Endothelial cell of umbilical vein (primary cell): ENCODE data around the gene SRRM4. TPM values are rescaled to one million over a fixed set of nuclear protein-coding genes. Genes with fewer than 3 reads are reported as not detected.

Experiments used
- BruUV-seq: library from RNA; stranded (reverse); fragments of 400-500 nt; replicated peaks from 2 replicates; lab custom pipeline; 2021; lab: Mats Ljungman, UMichigan
- CTCF ChIA-PET: fragments of 300-600, 350-600 bp; sonication (Branson Sonifier 250); formaldehyde crosslinking; loops from one replicate; lab custom pipeline; 2021; ENCODE audit warnings: antibody characterized with exemption, inconsistent platforms; lab: Charles Lee
- POLR2A ChIA-PET: fragments of 300-600, 350-600 bp; sonication (Branson Sonifier 250); formaldehyde crosslinking; loops from one replicate; lab custom pipeline; 2021; ENCODE audit warnings: antibody characterized with exemption, inconsistent platforms; lab: Charles Lee
- DNase-seq: peaks from one replicate; pipeline ENCODE4 v3.0.0-alpha.2; 2011; ENCODE audit warnings: low read depth, low spot score
- FAIRE-seq: peaks from 2 replicates; lab custom pipeline; 2011; peaks lifted over from hg19 to GRCh38; lab: Jason Lieb, UNC
- H2AFZ ChIP-seq: 2 replicates; pipeline ENCODE4 v1.6.0; 2012; ENCODE audit warnings: low read depth, low read length, control low read depth, inconsistent platforms
- H3K27ac ChIP-seq: 2 replicates; pipeline ENCODE4 v1.5.1; 2011; ENCODE audit warnings: low read depth, mild to moderate bottlenecking, control low read depth, low read length, moderate library complexity; ENCODE audit not compliant: insufficient read depth
- H3K27me3 ChIP-seq, 2 experiments: 2 replicates each; pipeline versions ENCODE4 v1.6.0 to v1.6.1; 2011; ENCODE audit warnings: low read length in 2 of 2, mixed read lengths in 1 of 2; ENCODE audit not compliant: control insufficient read depth in 2 of 2, insufficient read depth in 2 of 2
- H3K36me3 ChIP-seq, 2 experiments: 2 replicates in 1 of 2; 3 replicates in 1 of 2; pipeline ENCODE4 v1.5.1; 2011; ENCODE audit warnings: low read length in 2 of 2, mild to moderate bottlenecking in 1 of 2, moderate library complexity in 1 of 2; ENCODE audit not compliant: control insufficient read depth in 2 of 2, insufficient read depth in 2 of 2; ENCODE audit errors: extremely low read depth in 1 of 2
- H3K4me1 ChIP-seq: 3 replicates; pipeline ENCODE4 v1.5.1; 2011; ENCODE audit warnings: mild to moderate bottlenecking, low read length; ENCODE audit not compliant: control insufficient read depth, insufficient read depth; ENCODE audit errors: extremely low read depth
- H3K4me2 ChIP-seq: 2 replicates; pipeline ENCODE4 v1.6.1; 2011; ENCODE audit warnings: low read length, control low read depth, mixed read lengths; ENCODE audit not compliant: insufficient read depth
- H3K4me3 ChIP-seq, 3 experiments: fragments of 200-600 bp in 1 of 3; sonication (generic), shearing (Covaris generic) in 1 of 3; replicated peaks in 1 of 3; 2 replicates each; pipeline ENCODE4 v1.5.1; 2011 to 2016; ENCODE audit warnings: control low read depth in 3 of 3, low read length in 3 of 3, mild to moderate bottlenecking in 2 of 3, inconsistent platforms in 1 of 3, low read depth in 1 of 3, moderate library complexity in 1 of 3; ENCODE audit not compliant: insufficient read depth in 1 of 3
- H3K79me2 ChIP-seq: 2 replicates; pipeline ENCODE4 v1.6.0; 2012; ENCODE audit warnings: low read length, inconsistent platforms; ENCODE audit not compliant: control insufficient read depth, insufficient read depth
- H3K9ac ChIP-seq: replicated peaks from 2 replicates; pipeline ENCODE3; 2011; ENCODE audit warnings: low read length, control low read depth; ENCODE audit not compliant: insufficient read depth; ENCODE audit errors: extremely low read depth
- H3K9me1 ChIP-seq: replicated peaks from 3 replicates; pipeline ENCODE4 v1.6.0; 2011; ENCODE audit warnings: mild to moderate bottlenecking, low read length; ENCODE audit not compliant: control insufficient read depth, insufficient read depth; ENCODE audit errors: extremely low read depth
- H3K9me3 ChIP-seq: replicated peaks from 2 replicates; pipeline ENCODE4 v1.5.1; 2012; ENCODE audit warnings: low read length, inconsistent platforms; ENCODE audit not compliant: control insufficient read depth, insufficient read depth
- H4K20me1 ChIP-seq: replicated peaks from 2 replicates; pipeline ENCODE3; 2011; ENCODE audit warnings: mild to moderate bottlenecking, low read length; ENCODE audit not compliant: control insufficient read depth, insufficient read depth; ENCODE audit errors: extremely low read depth
- EZH2 ChIP-seq: IDR thresholded peaks from 2 replicates; pipeline ENCODE4 v1.6.1; 2012; ENCODE audit warnings: borderline replicate concordance, low read depth, mild to moderate bottlenecking, moderate library complexity, low read length, inconsistent platforms; ENCODE audit not compliant: severe bottlenecking
- FOS ChIP-seq: IDR thresholded peaks from 2 replicates; pipeline ENCODE4 v1.6.1; 2011; ENCODE audit warnings: mild to moderate bottlenecking, low read length, moderate library complexity, borderline replicate concordance; ENCODE audit not compliant: insufficient read depth
- GATA2 ChIP-seq: IDR thresholded peaks from 2 replicates; pipeline ENCODE4 v1.7.0; 2011; ENCODE audit warnings: low read depth, mild to moderate bottlenecking, moderate library complexity, mixed read lengths, low read length; ENCODE audit not compliant: insufficient read length, insufficient read depth
- JUN ChIP-seq: IDR thresholded peaks from 2 replicates; pipeline ENCODE4 v1.6.1; 2011; ENCODE audit warnings: borderline replicate concordance, low read depth; ENCODE audit not compliant: insufficient read length, insufficient read depth
- MYC ChIP-seq: IDR thresholded peaks from one replicate; pipeline ENCODE4 v1.6.1; 2011; ENCODE audit warnings: mild to moderate bottlenecking, low read depth, low read length
- POLR2A ChIP-seq: IDR thresholded peaks from 2 replicates; pipeline ENCODE4 v1.6.1; 2012; ENCODE audit warnings: low read depth, mild to moderate bottlenecking, control low read depth, low read length
- POLR2AphosphoS5 ChIP-seq: IDR thresholded peaks from 2 replicates; pipeline ENCODE4 v1.6.1; 2012; ENCODE audit warnings: low read depth, mild to moderate bottlenecking, control low read depth, low read length, moderate library complexity; ENCODE audit not compliant: insufficient read depth
- dilution Hi-C: fragments of 300-500 bp; cut with MboI; formaldehyde crosslinking; loops from one replicate; pipeline ENCODE4 v1.15.0; 2019; ENCODE audit warnings: low sequenced_read_pairs; ENCODE audit not compliant: extremely low pct_ligation_motif_present
- intact Hi-C: fragments of 100-400 bp; cut with micrococcal nuclease; formaldehyde crosslinking; loops from one replicate; pipeline ENCODE4 v1.10.0; 2022
- polyA plus RNA-seq, 4 experiments: library from polyadenylated mRNA; depleted of rRNA in 3 of 4; stranded (reverse) in 3 of 4; unstranded in 1 of 4; fragments of >200 nt; gene quantifications; 2 replicates each; pipeline versions ENCODE4 v1.2.1 to v1.2.3, GENCODE V29; 2011 to 2012; ENCODE audit warnings: missing spikeins in 1 of 4
- total RNA-seq: library from RNA; stranded (reverse); gene quantifications from 2 replicates; pipeline ENCODE4 v1.2.3, GENCODE V29; 2021
- TF ChIP-seq, protein P1 (sequence below): IDR thresholded peaks from 2 replicates; pipeline ENCODE4 v1.6.1; 2011; ENCODE audit not compliant: insufficient read depth, insufficient read length
- TF ChIP-seq, protein P2 (sequence below), 2 donors: IDR thresholded peaks; 1 replicate in 1 of 2; 2 replicates in 1 of 2; pipeline ENCODE4 v1.5.1; 2011; ENCODE audit warnings: low read length in 2 of 2, mild to moderate bottlenecking in 2 of 2, moderate library complexity in 2 of 2, control low read depth in 1 of 2, inconsistent platforms in 1 of 2, low read depth in 1 of 2; ENCODE audit not compliant: insufficient read depth in 1 of 2; ENCODE audit errors: extremely low read depth in 1 of 2

The SRRM4 gene
- total and polyA plus RNA-seq, 2 donors (not counting 3 experiments of a cell fraction or from before 2014, with no cell fraction given): not detected

DNA sequence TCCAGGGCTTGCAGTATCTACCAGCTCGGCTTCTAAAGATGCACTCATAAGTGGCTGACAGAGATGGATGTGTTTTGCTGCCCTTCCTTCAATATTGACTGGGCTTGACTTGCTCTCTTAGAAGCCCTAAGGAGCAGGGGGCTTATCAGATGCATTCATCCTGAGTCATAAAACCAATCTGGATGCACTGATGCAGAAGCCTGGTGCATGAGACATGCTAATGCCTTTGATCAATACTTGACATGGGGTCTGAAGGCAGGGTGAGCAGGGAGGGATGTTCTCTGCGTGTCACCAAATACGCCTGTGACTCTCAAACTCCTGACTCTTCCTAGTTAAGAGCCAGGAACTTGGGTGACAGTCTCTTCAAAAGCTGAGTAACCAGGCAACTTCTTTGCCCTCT, 119.6 kb downstream of the SRRM4 start:
- no peaks in the 10 kb centered on the region for H3K9me1 ChIP-seq
- no TSS peak for BruUV-seq
- H3K36me3 ChIP-seq: no peaks in the 10 kb centered on the region
- H3K79me2 ChIP-seq: no peaks in the 10 kb centered on the region
- ChIA-PET CTCF (interaction anchor here (0.9 kb wide), 1 partner anchor 697 kb away, joined by 3 read pairs; no protein-coding TSS in a partner anchor), POLR2A (no interaction called here)
- DNase-seq (no peak), FAIRE-seq (no peak)
- intact Hi-C loops: no loop called here
- TF ChIP-seq, protein P1, sequence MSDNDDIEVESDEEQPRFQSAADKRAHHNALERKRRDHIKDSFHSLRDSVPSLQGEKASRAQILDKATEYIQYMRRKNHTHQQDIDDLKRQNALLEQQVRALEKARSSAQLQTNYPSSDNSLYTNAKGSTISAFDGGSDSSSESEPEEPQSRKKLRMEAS: no peak
- dilution Hi-C loops: no loop called here
- no peak overlapping the region for H2AFZ ChIP-seq
- no peaks in the 10 kb centered on the region for H3K4me1 ChIP-seq
- no peaks in the 10 kb centered on the region for H4K20me1 ChIP-seq
- H3K9ac ChIP-seq: no peak overlapping the region
- H3K27ac ChIP-seq: no peak overlapping the region
- no peaks in the 10 kb centered on the region for H3K27me3 ChIP-seq
- H3K4me2 ChIP-seq: no peak overlapping the region
- H3K9me3 ChIP-seq: no peaks in the 10 kb centered on the region
- no peak overlapping the region for H3K4me3 ChIP-seq

DNA sequence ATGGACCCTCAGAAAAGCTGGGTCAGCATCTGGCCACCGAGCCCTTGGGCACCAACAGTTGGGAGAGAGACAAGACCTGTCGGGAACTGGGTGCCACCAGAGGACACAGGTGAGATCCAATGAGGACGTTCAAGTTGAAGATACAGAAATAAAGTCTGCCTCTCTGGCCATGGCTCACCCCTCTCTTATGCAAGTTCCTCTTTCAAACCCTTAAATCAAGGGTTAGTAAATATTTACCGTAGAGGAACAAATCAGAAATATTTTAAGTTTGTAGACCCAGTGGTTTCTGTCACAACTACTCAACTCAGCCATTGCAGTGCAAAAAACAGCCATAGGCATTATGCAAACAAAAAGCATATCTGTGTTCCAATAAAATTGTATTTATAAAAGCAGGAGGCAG, 120.9 kb downstream of the SRRM4 start:
- Histone ChIP-seq H3K9me1 (no peaks in the 10 kb centered on the region), H3K4me2 (no peak overlapping the region), H3K36me3 (no peaks in the 10 kb centered on the region), H3K79me2 (no peaks in the 10 kb centered on the region), H3K27ac (no peak overlapping the region), H3K4me3 (no peak overlapping the region), H2AFZ (no peak overlapping the region), H3K4me1 (no peaks in the 10 kb centered on the region), H3K27me3 (no peaks in the 10 kb centered on the region), H3K9me3 (no peaks in the 10 kb centered on the region), H3K9ac (no peak overlapping the region), H4K20me1 (no peaks in the 10 kb centered on the region)
- ChIA-PET CTCF (no interaction called here), POLR2A (no interaction called here)
- TF ChIP-seq GATA2 (no peak), POLR2AphosphoS5 (no peak), EZH2 (no peak), JUN (no peak), POLR2A (no peak), MYC (no peak), FOS (no peak)
- TF ChIP-seq, protein P2, sequence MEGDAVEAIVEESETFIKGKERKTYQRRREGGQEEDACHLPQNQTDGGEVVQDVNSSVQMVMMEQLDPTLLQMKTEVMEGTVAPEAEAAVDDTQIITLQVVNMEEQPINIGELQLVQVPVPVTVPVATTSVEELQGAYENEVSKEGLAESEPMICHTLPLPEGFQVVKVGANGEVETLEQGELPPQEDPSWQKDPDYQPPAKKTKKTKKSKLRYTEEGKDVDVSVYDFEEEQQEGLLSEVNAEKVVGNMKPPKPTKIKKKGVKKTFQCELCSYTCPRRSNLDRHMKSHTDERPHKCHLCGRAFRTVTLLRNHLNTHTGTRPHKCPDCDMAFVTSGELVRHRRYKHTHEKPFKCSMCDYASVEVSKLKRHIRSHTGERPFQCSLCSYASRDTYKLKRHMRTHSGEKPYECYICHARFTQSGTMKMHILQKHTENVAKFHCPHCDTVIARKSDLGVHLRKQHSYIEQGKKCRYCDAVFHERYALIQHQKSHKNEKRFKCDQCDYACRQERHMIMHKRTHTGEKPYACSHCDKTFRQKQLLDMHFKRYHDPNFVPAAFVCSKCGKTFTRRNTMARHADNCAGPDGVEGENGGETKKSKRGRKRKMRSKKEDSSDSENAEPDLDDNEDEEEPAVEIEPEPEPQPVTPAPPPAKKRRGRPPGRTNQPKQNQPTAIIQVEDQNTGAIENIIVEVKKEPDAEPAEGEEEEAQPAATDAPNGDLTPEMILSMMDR (IDR thresholded peaks at IDR 0.05; ENCODE audit: extremely low read depth in 1 of 2, insufficient read depth in 1 of 2, low read depth in 1 of 2, low read length in 2 of 2): no peak
- TF ChIP-seq, protein P1: no peak
- FAIRE-seq (no peak), DNase-seq (no peak)
- dilution Hi-C loops (no loop called here), intact Hi-C loops (no loop called here)
- no TSS peak for BruUV-seq
